ENCODE measurements around the gene WFS1. TPM values are rescaled to one million over a fixed set of nuclear protein-coding genes. Genes with fewer than 3 reads are reported as not detected.
A peak's percentile ranks its signal among the peaks of the same experiment; 100 is the strongest.

Gene WFS1
- 10 to 100 TPM; 24.0 to 31.0 (median 25.9) TPM for polyA plus RNA-seq (ENCODE audit: insufficient read length in 4 of 4)

GRCh38 chr4:6269616-6270511, at the start of gene WFS1:
WFS1 (plus strand) TSS chr4:6269850; CDS start chr4:6277456, 7,606 bp downstream.
- DNase-seq (ENCODE audit: low read depth in 4 of 4, low spot score in 3 of 4), result peak; percentile 94 to 96 (median 95)

GRCh38 chr4:6221301-6221850, 48.3 kb upstream of the WFS1 start:
- DNase-seq (ENCODE audit: low read depth in 4 of 4, low spot score in 3 of 4), result no peak

- no peak for DNase-seq (ENCODE audit: low read depth in 4 of 4, low spot score in 3 of 4)
These were observed 47.5 kb upstream of the WFS1 start for GRCh38 chr4:6221851-6222760.

GRCh38 chr4:6222761-6223292, 46.8 kb upstream of the WFS1 start:
- DNase-seq (ENCODE audit: low read depth in 4 of 4, low spot score in 3 of 4), result no peak

- DNase-seq (ENCODE audit: low read depth in 4 of 4, low spot score in 3 of 4), result no peak
These were observed 44.9 kb upstream of the WFS1 start for GRCh38 chr4:6224735-6225134.

- peak in 2 of 4 donors; percentile 27 to 32 for DNase-seq (ENCODE audit: low read depth in 4 of 4, low spot score in 3 of 4)
These were observed 44.2 kb upstream of the WFS1 start for GRCh38 chr4:6225469-6225868.

- DNase-seq (ENCODE audit: low read depth in 4 of 4, low spot score in 3 of 4), result no peak
These were observed 43.1 kb upstream of the WFS1 start for GRCh38 chr4:6226506-6226905.

GRCh38 chr4:6227412-6228157, 42.1 kb upstream of the WFS1 start:
- no peak for DNase-seq (ENCODE audit: low read depth in 4 of 4, low spot score in 3 of 4)

GRCh38 chr4:6228158-6229067, 41.2 kb upstream of the WFS1 start:
- DNase-seq (ENCODE audit: low read depth in 4 of 4, low spot score in 3 of 4), result no peak

- DNase-seq (ENCODE audit: low read depth in 4 of 4, low spot score in 3 of 4), result no peak
These were observed 40.6 kb upstream of the WFS1 start for GRCh38 chr4:6229095-6229494.

GRCh38 chr4:6229671-6230501, 39.8 kb upstream of the WFS1 start:
- DNase-seq (ENCODE audit: low read depth in 4 of 4, low spot score in 3 of 4), result no peak

GRCh38 chr4:6230502-6230785, 39.2 kb upstream of the WFS1 start:
- no peak for DNase-seq (ENCODE audit: low read depth in 4 of 4, low spot score in 3 of 4)

GRCh38 chr4:6230827-6231662, 38.6 kb upstream of the WFS1 start:
- DNase-seq (ENCODE audit: low read depth in 4 of 4, low spot score in 3 of 4), result no peak

GRCh38 chr4:6231663-6232165, 37.9 kb upstream of the WFS1 start:
- DNase-seq (ENCODE audit: low read depth in 4 of 4, low spot score in 3 of 4), result no peak

- no peak for DNase-seq (ENCODE audit: low read depth in 4 of 4, low spot score in 3 of 4)
These were observed 36.5 kb upstream of the WFS1 start for GRCh38 chr4:6232836-6233785.

GRCh38 chr4:6233929-6234328, 35.7 kb upstream of the WFS1 start:
- DNase-seq (ENCODE audit: low read depth in 4 of 4, low spot score in 3 of 4), result no peak
